Eye (tissue), 1 donor: ENCODE results near the gene CD247.

Experiments used
- DNase-seq: peaks from one replicate; pipeline ENCODE4 v3.0.0-alpha.2; 2015

The CD247 gene

DNA sequence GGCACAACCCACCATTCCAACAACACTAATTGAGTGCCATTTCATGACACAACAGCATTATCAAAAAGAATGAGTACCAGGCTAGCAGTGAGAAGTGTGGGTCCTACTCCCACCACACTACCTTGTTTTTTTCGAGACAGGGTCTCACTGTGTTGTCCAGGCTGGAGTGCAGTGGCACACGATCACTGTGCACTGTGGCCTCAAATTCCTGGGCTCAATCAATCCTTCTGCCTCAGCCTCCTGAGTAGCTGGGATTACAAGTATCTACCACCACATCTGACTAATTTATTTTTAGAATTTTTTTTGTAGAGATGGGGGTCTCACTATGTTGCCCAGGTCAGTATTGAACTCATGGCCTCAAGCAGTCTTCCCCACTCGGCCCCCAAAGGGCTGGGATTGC is 30.7 kb downstream of the CD247 start:
- DNase-seq, result no peak

DNA sequence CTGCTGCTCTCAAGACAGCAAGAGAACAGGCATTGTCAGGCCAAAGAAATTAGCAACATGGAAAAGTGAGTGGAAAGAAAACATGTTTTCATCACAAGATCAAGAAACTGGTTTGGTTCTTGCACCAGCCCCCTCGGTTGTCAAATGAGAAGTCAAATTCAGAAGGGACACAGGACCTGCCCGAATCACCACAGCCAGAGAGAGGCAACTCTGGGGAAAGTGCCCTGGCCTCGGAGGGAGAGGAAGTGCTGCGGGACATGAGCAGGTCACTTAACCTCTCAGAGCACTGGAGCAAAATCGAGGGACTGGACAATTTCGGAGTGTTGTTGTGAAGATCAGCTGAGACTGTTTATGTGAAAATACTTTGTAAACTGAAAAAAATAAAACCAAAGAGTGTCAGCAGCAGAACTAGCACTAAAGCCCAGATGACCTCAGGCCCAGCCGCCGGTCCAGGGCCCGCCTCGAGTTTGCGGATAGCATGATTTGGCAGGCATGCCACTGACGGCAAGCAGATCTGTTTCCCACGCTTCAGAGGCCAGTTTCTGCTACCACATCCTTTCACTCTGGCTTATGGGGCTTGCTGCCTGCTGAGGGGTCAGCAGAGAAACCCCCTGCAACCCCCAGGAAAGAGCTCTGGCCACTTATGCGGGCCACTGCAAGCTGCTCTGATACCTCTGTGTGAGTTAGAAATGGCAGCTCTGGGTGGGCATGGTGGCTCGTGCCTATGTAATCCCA is 32.1 kb downstream of the CD247 start:
- DNase-seq, result no peak

DNA sequence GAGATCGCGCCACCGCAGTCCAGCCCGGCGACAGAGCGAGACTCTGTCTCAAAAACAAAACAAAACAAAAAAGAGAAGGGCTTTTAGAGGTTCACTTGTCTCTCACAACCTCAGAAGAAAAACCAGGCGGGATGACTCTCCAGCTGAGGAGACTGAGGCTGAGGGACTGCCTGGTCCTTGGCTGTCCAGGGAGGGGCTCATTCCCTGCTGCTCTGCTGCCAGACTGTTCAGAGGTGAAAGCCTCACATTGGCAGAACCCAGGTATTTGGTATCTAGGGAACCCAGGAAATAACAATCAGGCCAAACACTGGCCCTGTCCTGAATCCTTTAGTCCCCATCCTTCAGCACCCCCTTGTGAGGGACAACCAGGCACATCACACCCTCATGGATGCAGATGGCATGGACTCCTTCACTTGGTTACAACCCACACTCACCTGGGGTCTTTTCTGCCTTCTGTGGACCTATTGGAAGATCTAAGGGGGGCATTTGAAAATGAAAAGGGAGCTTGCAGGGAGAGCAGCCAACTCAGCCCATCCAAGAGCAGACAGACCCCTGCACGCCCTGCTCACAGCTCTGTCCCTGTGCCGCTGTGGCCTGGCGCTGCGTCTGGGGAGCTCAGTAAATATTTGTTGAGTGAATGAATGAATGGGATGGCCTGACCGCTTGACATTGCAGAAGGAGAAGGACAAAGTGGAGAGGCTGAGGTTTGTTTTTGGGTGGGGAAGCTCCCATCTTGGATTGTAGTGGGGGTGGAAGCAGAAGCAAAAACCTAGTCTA is 33.4 kb downstream of the CD247 start:
- no peak for DNase-seq

DNA sequence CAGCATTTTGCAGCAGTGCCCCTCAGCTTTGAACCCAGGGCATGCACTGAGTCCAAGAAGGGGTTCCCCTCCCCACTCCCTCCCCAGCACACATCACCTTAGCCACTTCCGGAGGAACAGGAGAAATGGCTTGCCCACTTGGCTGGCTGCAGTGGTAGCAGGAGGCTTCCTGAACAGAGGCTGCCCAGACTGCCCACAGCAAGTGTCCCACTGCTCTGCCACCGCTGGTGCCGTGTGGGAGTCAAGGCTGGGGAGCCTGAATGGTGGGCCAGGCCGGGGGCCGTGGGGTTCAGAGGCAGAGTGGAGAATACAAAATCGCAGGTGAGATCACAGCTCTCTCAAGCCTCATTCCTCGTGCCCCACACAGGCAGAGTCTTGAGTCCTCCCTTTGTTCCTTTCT is 34.5 kb downstream of the CD247 start:
- DNase-seq, result no peak

DNA sequence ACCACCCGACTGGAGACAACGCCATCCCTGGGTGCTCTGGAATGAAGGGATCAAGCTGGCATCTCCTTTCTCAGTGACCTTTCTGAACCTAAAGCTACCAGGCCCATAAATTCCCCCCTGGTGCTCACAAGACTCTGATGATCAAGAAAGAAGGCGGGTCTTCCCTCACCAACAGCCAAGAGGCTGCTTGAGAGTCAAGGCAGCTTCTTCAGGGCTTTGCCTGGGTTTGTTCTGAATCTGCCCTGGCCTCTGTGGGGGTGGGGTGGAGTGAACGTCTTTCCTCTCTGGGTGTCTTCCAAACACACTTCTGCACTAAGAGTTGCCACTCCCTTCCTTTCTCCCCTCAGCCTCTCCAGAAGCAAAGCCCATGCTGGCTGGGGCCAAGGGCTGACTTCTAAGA is 36.1 kb downstream of the CD247 start:
- no peak for DNase-seq

DNA sequence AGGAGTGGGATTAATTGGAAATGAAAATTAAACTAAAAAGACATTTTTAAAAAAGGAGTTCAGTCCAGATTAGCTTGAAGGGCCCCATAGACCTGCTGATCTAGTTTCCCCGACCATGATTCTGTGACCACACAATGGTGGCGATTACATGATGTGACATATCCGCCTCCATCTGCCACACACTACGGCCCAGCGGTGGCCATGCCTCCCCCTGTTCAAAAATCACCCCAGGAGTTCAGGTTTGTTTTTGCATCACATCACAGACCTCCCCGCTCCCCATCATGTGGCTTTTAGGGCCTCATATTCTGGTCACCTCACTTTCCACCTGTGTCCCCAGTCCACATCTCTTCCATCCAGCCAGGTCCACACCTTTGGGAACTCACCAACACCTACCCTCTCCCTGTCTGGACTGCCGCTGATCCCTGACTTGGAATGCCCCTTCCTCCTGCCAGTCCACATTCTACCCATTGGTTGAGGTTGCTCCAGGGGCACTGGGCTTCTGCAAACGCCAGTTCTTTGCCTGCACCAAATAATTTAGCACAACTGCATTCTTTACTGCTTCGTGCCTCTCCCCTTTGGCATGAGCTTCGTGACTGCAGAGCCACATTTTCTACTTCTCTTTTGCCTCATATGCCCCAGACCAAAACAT is 38.9 kb downstream of the CD247 start:
- DNase-seq, result no peak

DNA sequence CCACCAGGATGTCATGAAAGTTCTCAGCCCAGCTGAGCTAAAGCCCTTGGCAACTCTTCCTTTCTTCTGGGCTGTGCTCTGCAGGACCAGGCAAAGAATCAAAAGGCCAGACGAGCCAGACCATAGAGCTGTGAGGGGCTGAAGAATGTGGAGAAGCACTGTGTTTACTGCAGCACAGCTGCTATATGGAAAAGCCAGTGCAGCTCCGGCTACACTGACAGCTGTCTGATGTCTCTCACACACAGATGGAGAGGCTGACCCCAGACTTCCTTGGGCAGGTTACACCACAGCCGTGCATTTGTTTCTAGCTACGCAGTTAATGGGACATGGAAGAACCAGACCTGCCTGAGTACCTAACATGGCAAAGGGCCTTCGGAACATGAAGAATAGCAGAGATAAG is 40.3 kb downstream of the CD247 start:
- peak; percentile 53 for DNase-seq

DNA sequence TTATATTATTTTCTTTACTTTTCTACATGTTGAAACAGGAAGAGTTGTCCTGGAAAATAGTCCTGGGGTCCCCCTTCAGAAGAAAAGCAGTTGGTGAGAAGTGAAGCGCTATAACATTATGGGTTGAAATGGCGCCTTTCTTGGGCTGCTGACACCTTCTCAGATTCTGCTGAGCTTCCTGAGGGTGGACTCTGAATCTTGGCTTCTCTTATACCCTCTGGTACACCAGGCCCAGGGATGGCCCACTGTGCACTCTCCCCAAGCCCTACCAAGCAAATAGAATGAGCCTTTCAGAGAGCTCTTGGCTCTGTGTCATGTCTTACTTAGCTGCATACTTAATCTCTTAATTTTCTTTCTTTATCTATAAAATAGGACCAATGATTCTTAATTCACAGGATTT is 42.3 kb downstream of the CD247 start:
- DNase-seq, result no peak

DNA sequence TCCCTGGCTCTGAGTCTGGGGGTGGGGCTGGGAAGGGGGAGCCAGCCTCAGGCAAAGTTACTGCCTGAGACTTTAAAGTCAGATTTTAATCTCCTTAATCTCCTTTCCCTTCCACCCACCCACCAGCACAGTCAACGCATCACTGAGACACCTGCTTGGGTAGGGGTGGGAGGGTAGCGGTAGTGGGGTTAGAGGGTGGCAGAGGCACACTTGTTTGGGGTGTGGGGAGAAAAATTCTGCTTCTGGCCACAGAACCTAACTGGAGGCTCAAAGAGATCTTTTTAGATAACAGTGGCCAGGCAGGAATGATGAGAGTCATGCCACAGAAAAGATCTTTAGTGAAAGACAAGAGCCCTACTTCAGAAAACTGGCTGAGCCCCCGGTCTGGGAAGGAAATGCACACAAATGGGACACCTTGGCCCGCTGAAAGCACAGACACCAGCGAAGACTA is 44.1 kb downstream of the CD247 start:
- no peak for DNase-seq

DNA sequence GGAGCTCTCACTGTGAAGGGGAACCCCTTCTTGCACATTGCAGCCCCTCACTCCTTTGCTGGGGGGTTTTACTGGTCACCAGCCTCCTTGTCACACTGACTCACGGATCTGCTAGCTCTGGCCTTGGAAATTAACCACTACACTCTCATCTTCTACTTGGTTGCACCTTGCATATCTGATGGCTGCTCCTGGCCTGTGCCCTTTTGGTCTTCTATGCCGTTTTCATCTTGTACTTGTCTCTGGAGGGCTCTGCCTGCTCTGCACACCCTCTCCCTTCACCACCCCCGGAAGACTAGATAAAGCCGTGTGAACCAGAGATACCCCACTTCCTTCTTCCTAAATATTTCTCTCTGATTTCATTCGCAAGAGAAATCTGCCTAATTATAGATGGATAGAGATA is 44.6 kb downstream of the CD247 start:
- DNase-seq, result no peak

DNA sequence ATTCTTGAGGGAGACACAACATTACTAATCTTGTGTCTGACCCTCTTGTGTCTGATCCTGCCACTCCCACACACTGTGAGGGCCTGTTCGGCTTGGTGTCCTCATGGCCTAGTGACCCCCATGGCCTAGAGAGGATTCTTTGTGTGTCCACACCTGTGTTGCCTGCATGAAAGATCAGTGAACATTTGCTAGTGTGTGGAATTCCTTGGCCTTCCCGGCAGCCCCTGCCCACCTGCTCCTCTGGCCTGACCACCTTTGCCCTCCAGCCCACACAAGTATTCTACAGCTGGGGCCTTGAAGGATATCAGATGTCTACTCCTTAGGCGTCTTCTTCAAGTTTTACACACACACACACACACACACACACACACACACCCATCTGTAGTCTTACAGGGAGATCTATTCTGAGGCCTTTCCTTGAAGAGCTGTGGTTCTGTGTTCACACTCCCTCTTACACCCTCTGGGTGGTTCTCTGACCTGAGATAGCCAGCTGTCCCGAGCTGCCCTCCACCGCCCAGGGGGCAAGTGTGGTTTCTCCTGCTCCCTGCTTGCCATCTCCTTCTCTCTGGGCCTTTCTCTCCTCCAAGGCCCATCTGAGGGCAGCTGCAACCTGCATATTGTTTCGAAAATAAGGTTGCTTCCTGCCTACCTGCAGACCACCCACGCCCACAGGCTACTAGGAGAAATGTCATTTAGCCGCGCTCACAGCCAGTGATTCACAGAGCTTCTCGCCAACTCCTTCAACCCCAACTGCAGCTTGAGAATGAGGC is 45.4 kb downstream of the CD247 start:
- no peak for DNase-seq

DNA sequence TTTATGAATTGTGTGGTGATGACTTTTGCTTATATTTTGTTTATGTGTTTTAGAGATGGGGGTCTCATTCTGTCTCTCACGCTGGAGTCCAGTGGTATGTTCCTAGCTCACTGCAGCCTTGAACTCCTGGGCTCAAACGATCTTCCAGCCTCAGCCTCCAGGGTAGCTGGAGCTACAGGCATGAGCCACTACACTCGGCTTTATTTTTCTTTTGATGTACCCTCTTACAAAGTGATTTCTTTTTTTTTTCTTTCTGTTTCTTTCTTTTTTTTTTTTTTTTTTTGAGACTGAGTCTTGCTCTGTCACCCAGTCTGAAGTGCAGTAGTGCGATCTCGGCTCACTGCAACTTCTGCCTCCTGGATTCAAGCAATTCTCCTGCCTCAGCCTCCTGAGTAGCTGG is 46.8 kb downstream of the CD247 start:
- DNase-seq, result no peak

DNA sequence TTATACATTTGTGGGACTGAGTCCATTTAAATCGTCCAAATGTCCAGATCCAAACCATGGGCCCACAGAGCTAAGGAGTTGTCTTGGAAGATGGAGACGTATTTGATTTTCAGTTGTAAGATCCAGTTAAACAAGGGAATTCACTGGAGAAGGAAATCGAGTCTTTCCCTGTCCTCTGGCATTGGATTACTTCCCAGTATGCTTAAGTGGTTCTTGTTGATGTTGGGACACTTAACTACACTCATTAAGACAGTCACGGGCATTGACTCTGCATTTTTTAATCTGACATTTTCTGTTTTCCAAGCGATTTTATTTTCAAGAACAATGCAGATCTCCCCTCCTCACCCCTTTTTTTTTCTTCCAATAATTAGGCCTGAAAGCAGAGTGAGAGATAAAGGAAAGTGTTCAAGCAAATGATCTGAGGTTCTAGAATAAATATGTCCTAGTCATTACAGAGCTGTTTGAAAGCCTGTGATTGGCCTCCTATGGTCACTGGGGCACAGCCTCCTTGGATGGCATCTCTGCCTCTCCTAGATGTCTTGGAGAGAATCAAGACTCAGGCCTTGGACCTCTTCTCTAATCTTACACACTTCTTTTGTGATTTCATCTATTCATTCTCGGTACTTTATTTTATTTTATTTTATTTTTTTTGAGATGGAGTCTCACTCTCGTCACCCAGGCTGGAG is 48.9 kb downstream of the CD247 start:
- DNase-seq, result no peak

DNA sequence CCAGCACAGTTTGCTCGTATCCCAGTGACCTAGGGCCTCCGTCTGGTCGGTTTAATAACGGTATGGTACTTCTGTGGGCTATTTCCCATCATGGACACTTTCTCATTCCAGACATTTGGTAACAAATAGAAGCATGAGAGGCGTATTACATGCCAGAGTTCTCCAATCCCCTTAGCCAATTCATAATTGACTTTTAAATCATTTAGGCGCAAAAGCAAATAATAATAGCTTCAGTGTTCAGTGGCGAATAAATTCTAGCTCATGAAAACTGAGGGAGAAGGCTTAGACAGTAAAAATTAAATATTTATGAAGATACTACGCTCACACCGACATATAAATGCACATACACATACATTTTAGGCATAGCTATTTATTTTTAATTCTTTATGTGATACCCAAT is 50.6 kb downstream of the CD247 start:
- no peak for DNase-seq

DNA sequence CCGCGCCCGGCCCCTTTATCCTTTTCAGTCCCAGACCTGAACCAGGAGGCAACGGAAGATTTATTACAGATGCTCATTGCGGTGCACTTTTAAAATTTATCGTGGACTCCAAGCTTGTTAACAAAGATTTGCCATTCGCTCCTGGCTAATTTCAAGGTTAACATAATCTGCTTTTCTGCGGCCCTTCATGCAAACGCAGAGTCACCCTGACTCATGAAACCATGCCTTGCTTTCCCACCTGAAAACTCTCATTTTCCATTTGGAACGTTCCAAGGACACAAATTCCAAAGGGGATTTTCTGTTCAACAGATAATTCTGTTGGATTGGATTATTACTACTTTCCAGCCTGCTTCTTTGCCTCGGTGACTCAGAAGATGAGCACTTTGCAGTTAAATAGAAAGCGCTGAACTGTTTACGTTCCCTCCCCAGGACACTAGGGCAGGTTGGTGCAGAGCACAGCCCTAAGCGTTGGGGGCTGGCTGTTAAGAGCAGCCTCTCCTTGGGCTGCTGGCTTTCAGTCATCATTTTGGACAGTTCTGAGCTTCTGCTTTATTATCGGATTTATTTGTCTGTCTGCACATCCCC is 51.1 kb downstream of the CD247 start:
- no peak for DNase-seq

DNA sequence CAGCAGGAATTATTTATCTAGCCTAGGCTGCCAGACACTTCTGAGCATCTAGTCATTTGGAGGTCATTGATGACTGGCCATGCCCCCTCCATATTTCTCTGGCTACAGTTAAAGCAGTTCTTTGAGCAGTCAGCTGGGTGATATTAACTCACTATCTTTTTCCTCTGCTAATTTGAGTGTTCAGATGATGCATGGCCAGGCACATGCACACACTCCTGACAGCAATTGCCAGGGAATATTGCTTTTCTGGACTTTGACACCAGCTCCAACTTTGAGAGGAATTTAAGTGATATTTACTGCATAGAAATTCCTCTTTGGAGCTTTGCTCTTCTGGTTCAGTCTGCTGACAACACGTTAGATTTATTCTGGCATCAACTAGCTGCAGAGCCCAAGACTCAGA is 52.6 kb downstream of the CD247 start:
- no peak for DNase-seq

DNA sequence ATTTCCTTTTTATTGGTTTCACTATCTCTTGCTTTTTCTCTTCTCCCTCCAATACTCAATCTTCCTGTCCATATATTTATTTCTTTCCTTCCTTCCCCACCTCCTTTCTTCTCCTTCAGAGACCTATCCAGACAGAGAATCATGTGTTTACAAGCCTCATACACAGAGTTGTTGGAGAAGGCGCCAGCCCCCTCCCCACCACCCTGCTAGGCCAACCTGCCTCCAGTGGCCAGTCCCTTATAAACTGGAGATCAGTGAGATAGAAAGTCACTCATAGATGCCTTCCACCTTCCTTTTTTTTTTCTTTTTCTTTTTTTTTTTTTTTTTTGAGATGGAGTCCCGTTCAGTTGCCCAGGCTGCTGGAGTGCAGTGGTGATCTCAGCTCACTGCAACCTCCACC is 53.3 kb downstream of the CD247 start:
- DNase-seq, result no peak

DNA sequence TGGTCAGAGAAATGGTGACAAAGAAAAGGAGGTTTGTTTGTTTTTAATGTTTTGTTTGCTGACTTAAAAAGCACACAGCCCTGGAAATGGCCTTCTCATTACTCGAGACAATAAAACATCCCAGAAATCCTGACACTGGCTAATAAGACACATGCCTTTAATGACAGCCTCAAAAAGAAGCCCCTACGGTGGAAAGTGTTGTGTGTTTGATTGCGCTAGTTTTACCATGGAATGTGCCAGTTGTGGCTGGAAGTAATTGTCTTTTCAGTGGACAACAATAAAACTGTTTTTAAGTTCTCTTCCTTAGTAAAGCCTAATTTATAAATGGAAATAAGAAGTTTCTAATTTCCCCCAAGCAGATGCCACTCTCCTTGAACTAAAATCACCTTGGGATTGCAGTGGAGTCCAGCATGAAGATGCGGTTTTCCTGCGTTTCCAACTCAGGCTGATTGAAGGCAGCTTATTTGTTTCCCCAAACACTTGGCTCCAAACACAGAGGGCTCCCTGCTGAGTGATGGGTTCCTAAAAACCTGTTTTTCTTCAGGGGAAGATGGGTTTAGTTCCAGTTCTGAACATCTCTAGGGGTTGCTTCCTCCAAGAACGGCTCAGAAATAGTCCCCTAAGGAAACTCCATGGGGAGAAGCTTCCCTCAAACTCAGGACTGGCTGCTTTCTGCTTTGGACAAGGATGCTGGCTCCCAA is 54.3 kb downstream of the CD247 start:
- DNase-seq, result peak; percentile 27

DNA sequence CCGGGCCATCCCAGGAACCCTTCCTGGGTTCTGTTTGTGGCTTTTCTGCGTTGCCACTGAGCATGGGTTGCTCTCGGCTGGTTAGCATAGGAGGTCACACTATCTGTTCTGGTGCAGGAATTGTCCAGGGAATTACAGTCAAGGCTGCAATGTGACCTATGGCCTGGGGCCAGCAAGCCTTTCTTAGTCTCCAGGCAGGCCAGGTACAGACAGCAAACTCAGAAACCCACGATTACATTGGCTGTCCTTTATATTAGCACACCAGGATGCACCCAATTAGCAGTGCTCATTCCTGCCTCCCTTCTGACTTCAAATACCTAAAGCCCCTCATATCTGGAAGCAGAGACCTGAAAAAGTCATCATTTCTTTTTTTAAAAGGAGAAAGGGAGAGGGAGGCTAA is 55.2 kb downstream of the CD247 start:
- DNase-seq, result no peak

DNA sequence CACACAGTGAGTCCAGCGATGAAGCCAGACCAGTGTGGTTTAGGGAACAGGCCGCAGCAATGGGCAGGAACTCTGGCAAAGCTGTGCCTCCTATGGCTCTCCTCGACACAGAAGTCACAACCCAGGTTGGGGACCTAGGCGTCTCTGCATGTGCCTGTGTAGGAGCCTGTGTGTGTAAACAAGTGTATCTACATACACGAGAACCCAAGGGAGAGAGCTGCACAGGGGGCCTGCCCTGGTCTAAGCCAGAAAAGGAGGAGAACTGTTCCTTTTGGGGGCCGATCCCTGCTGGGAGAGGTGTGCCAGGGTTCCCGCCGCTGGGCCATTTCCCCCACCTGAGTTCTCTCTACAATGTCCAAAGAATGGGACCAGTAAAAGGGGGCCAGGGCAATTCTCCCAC is 56.0 kb downstream of the CD247 start:
- no peak for DNase-seq

DNA sequence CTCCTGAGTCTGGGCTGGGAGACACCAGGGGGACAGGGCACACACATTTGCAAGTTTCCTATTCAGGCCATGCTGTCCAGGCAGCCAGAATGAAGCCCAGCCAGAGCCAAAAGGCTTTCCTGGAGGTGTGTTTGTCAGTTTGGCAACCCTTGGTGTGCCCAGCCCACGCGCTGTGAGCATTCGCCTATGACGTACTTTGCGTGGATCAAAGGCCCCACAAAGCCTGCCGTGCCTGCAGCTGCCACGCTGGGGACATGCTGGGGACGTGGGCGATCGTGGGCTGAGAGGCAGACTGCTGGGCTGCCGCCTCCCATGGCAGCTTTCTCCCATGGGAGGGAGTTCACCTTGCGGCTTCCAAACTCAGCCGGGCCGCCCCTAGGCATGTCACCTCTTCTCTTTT is 57.5 kb downstream of the CD247 start:
- no peak for DNase-seq
